ENCODE results near the gene ZNF101.
A peak's percentile ranks its signal among the peaks of the same experiment; 100 is the strongest.

GRCh38 chr19:19643158-19644053, 25.2 kb upstream of the ZNF101 start, which contains the start of gene GMIP:
- TF ChIP-seq CTCF (IDR thresholded peaks at IDR 0.05) (peak; percentile 81), EZH2 (IDR thresholded peaks at IDR 0.05; ENCODE audit: borderline replicate concordance, insufficient read depth, low read depth, low read length, poor library complexity, severe bottlenecking) (no peak)

All from B cell (primary cell).